Erythroblast (primary cell): Measurements from ENCODE around the gene CROCC2.

Experiments used
- GATA1 ChIP-seq: IDR thresholded peaks from 2 replicates; pipeline ENCODE4 v1.6.1; 2011; ENCODE audit warnings: low read depth, mild to moderate bottlenecking, control low read depth, low read length, moderate library complexity
- POLR2A ChIP-seq: IDR thresholded peaks from 2 replicates; pipeline ENCODE4 v1.6.1; 2011; ENCODE audit warnings: mild to moderate bottlenecking, low read length

DNA sequence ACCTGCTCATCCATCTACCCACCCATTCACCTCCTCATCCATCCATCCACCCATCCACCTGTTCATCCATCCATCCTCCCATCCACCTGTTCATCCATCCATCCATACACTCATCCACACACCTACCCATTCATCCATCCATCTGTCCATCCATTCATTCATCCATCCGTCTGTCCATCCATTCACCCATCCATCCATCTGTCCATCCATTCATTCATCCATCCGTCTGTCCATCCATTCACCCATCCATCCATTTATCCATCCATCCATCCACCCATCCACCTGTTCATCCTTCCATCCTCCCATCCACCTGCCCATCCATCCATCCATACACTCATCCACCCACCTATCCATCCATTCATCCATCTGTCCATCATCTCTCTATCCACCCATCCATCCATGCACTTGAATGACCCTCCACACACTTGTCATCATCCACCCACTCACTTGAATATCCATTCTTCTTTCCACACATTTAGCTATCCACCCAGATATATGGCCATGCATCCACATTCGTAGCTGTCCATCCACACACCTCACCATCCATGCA is 45.0 kb downstream of the CROCC2 start:
- TF ChIP-seq POLR2A, result no peak
- TF ChIP-seq GATA1, result no peak
